ENCODE measurements around the gene POLR3A. TPM values are rescaled to one million over a fixed set of nuclear protein-coding genes. Genes with fewer than 3 reads are reported as not detected.

The POLR3A gene
- total RNA-seq, 1 experiment from 2014 or later, result 25.5 TPM

DNA sequence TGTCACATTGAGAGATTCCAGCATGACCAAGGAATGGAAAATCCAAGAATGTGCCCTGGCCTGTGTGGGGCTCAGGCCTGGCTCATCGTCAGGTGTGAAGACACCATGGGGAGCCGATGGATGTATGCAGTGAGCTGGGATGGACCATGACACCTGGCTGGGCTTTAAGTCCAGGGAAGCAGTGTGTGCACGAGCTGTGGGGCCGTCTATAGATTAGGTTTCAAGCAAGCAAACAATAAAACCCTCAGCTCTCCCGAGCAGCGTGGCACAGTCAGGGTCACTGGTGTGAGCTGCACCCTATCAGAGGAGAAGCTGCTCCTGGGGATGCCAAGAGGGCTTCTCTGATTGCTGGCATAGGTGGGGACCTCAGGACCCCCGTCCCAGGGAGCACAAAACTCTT is 52.3 kb downstream of the POLR3A start:
- H3K9me3 ChIP-seq, result no peaks in the 10 kb centered on the region
- DNase-seq, result no peak
- CTCF ChIA-PET, result no interaction called here
- H3K27me3 ChIP-seq (replicated peaks; ENCODE audit: control insufficient read depth, insufficient read depth, low read length), result no peaks in the 10 kb centered on the region
- 0 out of 2 replicates have a peak, but pooled peaks cover 3% of the 10 kb centered on the region for H3K36me3 ChIP-seq (ENCODE audit: control insufficient read depth, insufficient read depth, low read length)
- Mint-ChIP-seq H3K4me1 (ENCODE audit: low read depth, unreplicated experiment) (no peaks in the 10 kb centered on the region), H3K36me3 (ENCODE audit: insufficient read depth, unreplicated experiment) (peaks cover 53% of the 10 kb centered on the region), H3K27ac (ENCODE audit: unreplicated experiment) (no peak overlapping the region), H3K4me3 (ENCODE audit: unreplicated experiment) (no peak overlapping the region), H3K27me3 (ENCODE audit: insufficient read depth, unreplicated experiment) (no peaks in the 10 kb centered on the region), H3K9me3 (ENCODE audit: unreplicated experiment) (no peaks in the 10 kb centered on the region)
- TF ChIP-seq, protein P1, sequence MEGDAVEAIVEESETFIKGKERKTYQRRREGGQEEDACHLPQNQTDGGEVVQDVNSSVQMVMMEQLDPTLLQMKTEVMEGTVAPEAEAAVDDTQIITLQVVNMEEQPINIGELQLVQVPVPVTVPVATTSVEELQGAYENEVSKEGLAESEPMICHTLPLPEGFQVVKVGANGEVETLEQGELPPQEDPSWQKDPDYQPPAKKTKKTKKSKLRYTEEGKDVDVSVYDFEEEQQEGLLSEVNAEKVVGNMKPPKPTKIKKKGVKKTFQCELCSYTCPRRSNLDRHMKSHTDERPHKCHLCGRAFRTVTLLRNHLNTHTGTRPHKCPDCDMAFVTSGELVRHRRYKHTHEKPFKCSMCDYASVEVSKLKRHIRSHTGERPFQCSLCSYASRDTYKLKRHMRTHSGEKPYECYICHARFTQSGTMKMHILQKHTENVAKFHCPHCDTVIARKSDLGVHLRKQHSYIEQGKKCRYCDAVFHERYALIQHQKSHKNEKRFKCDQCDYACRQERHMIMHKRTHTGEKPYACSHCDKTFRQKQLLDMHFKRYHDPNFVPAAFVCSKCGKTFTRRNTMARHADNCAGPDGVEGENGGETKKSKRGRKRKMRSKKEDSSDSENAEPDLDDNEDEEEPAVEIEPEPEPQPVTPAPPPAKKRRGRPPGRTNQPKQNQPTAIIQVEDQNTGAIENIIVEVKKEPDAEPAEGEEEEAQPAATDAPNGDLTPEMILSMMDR (IDR thresholded peaks at IDR 0.05; ENCODE audit: insufficient read depth in 1 of 2, low read depth in 1 of 2, low read length in 1 of 2, severe bottlenecking in 1 of 2, unreplicated experiment in 1 of 2), result no peak
- POLR2A ChIA-PET, result no interaction called here
- BruUV-seq (replicated peaks), result no TSS peak
- intact Hi-C loops (cut with micrococcal nuclease; ENCODE audit: unreplicated experiment), result no loop called here
- H3K4me3 ChIP-seq (ENCODE audit: low read depth, low read length), result no peak overlapping the region
- H3K4me1 ChIP-seq, result no peaks in the 10 kb centered on the region

DNA sequence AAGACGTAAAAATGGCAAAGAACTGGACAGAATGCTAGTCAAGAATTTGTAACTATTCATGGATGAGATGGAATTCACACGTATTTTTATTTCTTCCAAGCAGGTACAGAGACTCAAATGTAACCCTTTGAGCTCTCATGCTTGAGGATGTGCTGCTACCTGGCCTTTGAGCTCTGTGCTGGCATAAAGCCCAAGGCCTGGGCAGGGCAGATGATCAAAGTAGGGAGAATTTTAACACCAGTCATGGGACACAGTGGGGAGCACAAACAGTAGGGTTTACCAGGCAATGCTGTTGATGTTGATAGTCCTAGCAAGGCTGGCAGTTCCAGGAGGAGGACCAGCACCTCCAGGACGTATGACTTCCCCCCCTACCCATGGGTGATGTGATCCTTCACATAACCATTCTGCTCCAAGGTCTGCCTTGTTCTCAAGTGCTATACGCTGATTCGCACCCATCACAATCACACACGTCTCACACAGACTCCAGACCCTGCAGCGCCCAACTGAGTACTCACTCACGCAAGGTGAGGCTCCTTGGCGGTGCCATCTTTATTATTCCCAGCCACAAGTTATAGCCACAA is 54.1 kb downstream of the POLR3A start:
- TF ChIP-seq, protein P1 (IDR thresholded peaks at IDR 0.05; ENCODE audit: insufficient read depth in 1 of 2, low read depth in 1 of 2, low read length in 1 of 2, severe bottlenecking in 1 of 2, unreplicated experiment in 1 of 2), result no peak
- no peaks in the 10 kb centered on the region for H3K27me3 Mint-ChIP-seq (ENCODE audit: insufficient read depth, unreplicated experiment)
- H3K9me3 Mint-ChIP-seq (ENCODE audit: unreplicated experiment), result no peaks in the 10 kb centered on the region
- Histone ChIP-seq H3K27me3 (replicated peaks; ENCODE audit: control insufficient read depth, insufficient read depth, low read length) (no peaks in the 10 kb centered on the region), H3K9me3 (no peaks in the 10 kb centered on the region), H3K4me1 (peaks cover 6% of the 10 kb centered on the region; the same call in 1 of the 2 replicates), H3K4me3 (ENCODE audit: low read depth, low read length) (no peak overlapping the region), H3K36me3 (ENCODE audit: control insufficient read depth, insufficient read depth, low read length) (0 out of 2 replicates have a peak, but pooled peaks cover 3% of the 10 kb centered on the region)
- intact Hi-C loops (cut with micrococcal nuclease; ENCODE audit: unreplicated experiment), result loop anchor here (2.0 kb wide), 2 partner anchors 66 to 128 kb away; no protein-coding TSS in a partner anchor
- ChIA-PET CTCF (interaction anchor here (0.6 to 1.6 kb wide), 4 partner anchors 45 to 136 kb away, joined by 3 to 7 read pairs (median 4); no protein-coding TSS in a partner anchor), POLR2A (no interaction called here)
- no peak for DNase-seq
- no peaks in the 10 kb centered on the region for H3K4me1 Mint-ChIP-seq (ENCODE audit: low read depth, unreplicated experiment)
- H3K4me3 Mint-ChIP-seq (ENCODE audit: unreplicated experiment), result no peak overlapping the region
- H3K27ac Mint-ChIP-seq (ENCODE audit: unreplicated experiment), result no peak overlapping the region
- no TSS peak for BruUV-seq (replicated peaks)
- peaks cover 36% of the 10 kb centered on the region for H3K36me3 Mint-ChIP-seq (ENCODE audit: insufficient read depth, unreplicated experiment)

DNA sequence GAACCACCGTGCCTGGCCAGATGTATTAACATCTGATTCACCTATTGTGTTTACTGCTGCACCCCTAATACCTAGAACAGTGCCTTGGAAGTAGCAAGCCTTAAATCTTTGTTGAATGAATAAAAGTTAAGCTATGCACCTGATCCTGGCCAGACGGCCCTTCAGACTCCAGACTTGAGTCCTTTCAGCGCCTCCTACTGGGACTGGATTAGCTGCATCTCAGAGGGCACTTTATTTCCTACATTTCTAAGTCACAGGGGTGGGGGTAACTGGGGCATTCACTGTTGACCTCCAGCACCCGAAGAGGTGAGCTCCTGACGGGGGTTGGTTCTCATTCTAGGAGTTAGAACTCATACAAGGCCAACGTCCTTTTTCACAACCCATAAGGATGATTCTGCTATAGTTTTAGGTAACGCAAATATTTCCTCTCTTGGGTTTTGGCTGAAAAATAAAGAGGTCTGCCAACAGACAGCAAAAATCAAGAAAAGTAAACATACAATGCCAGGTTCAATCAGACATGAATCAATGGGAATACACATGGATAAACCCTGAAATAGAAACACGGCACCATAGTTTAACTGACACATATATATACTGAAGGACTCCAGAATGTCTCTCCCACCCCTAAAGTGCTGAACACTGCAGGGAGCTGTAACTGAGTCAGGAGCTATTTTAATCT is 54.8 kb downstream of the POLR3A start:
- H3K4me3 Mint-ChIP-seq (ENCODE audit: unreplicated experiment), result no peak overlapping the region
- peaks cover 30% of the 10 kb centered on the region for H3K36me3 Mint-ChIP-seq (ENCODE audit: insufficient read depth, unreplicated experiment)
- CTCF ChIA-PET, result interaction anchor here (0.6 to 1.6 kb wide), 5 partner anchors 29 to 135 kb away, joined by 3 to 7 read pairs (median 4); no protein-coding TSS in a partner anchor
- H3K27me3 ChIP-seq (replicated peaks; ENCODE audit: control insufficient read depth, insufficient read depth, low read length), result no peaks in the 10 kb centered on the region
- no peaks in the 10 kb centered on the region for H3K27me3 Mint-ChIP-seq (ENCODE audit: insufficient read depth, unreplicated experiment)
- POLR2A ChIA-PET, result no interaction called here
- H3K4me1 ChIP-seq, result peaks cover 6% of the 10 kb centered on the region; the same call in 1 of the 2 replicates
- no peaks in the 10 kb centered on the region for H3K9me3 Mint-ChIP-seq (ENCODE audit: unreplicated experiment)
- H3K36me3 ChIP-seq (ENCODE audit: control insufficient read depth, insufficient read depth, low read length), result 0 out of 2 replicates have a peak, but pooled peaks cover under 1% of the 10 kb centered on the region
- intact Hi-C loops (cut with micrococcal nuclease; ENCODE audit: unreplicated experiment), result loop anchor here (2.0 kb wide), 2 partner anchors 66 to 128 kb away; no protein-coding TSS in a partner anchor
- TF ChIP-seq, protein P1 (IDR thresholded peaks at IDR 0.05; ENCODE audit: insufficient read depth in 1 of 2, low read depth in 1 of 2, low read length in 1 of 2, severe bottlenecking in 1 of 2, unreplicated experiment in 1 of 2), result peak in 1 of 2 experiments; percentile 45
- H3K9me3 ChIP-seq, result no peaks in the 10 kb centered on the region
- H3K27ac Mint-ChIP-seq (ENCODE audit: unreplicated experiment), result no peak overlapping the region
- no peaks in the 10 kb centered on the region for H3K4me1 Mint-ChIP-seq (ENCODE audit: low read depth, unreplicated experiment)
- peak in 1 of 2 experiments; percentile 29 for DNase-seq
- H3K4me3 ChIP-seq (ENCODE audit: low read depth, low read length), result no peak overlapping the region
- no TSS peak for BruUV-seq (replicated peaks)

Measured in Caco-2 (cell line).